ENCODE data around the gene ZBTB44.

DNA sequence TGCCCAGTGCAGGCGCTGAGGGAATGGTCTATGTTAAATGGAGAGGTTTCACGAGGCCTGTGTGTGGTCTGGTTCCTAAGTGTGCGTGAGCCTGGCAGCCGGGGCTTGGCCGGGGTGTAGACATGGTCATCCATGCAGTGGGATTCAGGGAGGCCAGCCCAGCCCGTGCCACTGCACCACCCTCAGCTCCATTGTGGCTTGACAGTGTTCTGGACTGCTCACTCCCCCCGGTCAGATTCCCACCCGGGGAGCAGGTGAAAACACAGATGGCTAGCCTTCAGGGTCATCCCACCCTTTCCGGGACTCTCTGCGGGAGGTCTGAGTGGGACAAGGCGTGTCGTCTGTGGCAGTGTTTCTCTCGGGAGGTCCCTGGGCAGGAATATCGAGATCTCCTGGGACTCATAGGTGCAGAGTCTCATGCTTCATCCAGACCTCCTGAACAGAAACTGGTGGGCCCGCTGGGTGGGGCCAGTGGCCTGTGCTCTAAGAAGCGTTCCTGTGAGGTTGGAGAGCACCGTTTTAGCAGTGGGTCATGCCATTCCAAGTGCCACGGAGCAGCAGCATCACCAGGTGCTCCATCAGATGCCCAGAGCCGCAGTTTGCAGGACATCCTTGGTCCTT lies 102.8 kb downstream of the ZBTB44 start:
- TF ChIP-seq, protein P1, sequence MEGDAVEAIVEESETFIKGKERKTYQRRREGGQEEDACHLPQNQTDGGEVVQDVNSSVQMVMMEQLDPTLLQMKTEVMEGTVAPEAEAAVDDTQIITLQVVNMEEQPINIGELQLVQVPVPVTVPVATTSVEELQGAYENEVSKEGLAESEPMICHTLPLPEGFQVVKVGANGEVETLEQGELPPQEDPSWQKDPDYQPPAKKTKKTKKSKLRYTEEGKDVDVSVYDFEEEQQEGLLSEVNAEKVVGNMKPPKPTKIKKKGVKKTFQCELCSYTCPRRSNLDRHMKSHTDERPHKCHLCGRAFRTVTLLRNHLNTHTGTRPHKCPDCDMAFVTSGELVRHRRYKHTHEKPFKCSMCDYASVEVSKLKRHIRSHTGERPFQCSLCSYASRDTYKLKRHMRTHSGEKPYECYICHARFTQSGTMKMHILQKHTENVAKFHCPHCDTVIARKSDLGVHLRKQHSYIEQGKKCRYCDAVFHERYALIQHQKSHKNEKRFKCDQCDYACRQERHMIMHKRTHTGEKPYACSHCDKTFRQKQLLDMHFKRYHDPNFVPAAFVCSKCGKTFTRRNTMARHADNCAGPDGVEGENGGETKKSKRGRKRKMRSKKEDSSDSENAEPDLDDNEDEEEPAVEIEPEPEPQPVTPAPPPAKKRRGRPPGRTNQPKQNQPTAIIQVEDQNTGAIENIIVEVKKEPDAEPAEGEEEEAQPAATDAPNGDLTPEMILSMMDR (conservative IDR thresholded peaks at IDR 0.05; ENCODE audit: low read depth, low read length), result no peak
- TF ChIP-seq EZH2 (IDR thresholded peaks at IDR 0.05; ENCODE audit: low read length, unreplicated experiment), result no peak
- no peak for TF ChIP-seq EZH2phosphoT487 (IDR thresholded peaks at IDR 0.05; ENCODE audit: borderline replicate concordance, low read length)

Measured in PC-3 (cell line).